Measurements from ENCODE around the gene CMYA5.

- TF ChIP-seq CTCF (IDR thresholded peaks at IDR 0.05; ENCODE audit: extremely low read depth in 1 of 2, insufficient read depth in 1 of 2, low read depth in 1 of 2, low read length in 2 of 2) (no peak), EZH2 (IDR thresholded peaks at IDR 0.05; ENCODE audit: borderline replicate concordance, low read depth, low read length, severe bottlenecking) (no peak), FOS (IDR thresholded peaks at IDR 0.05; ENCODE audit: borderline replicate concordance, insufficient read depth, low read length) (no peak), JUN (IDR thresholded peaks at IDR 0.05; ENCODE audit: borderline replicate concordance, insufficient read depth, insufficient read length, low read depth) (no peak), POLR2AphosphoS5 (IDR thresholded peaks at IDR 0.05; ENCODE audit: insufficient read depth, low read depth, low read length) (no peak), POLR2A (IDR thresholded peaks at IDR 0.05; ENCODE audit: low read depth, low read length) (no peak), MYC (IDR thresholded peaks at IDR 0.05; ENCODE audit: low read depth, low read length) (no peak)
- TF ChIP-seq, protein P1, sequence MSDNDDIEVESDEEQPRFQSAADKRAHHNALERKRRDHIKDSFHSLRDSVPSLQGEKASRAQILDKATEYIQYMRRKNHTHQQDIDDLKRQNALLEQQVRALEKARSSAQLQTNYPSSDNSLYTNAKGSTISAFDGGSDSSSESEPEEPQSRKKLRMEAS (IDR thresholded peaks at IDR 0.05; ENCODE audit: insufficient read depth, insufficient read length): no peak
Measured at GRCh38 chr5:79736528-79737514, 47.2 kb downstream of the CMYA5 start.

All from endothelial cell of umbilical vein (primary cell).